Activated CD8-positive, alpha-beta memory T cell treated with anti-CD3 and anti-CD28 coated beads, Interleukin-2, amount 50 U/mL, for 48 hours (primary cell): ENCODE data around the gene CRABP2.

Experiments
- DNase-seq: peaks from one replicate; pipeline ENCODE4 v3.0.0-alpha.2; 2020

The CRABP2 gene

DNA sequence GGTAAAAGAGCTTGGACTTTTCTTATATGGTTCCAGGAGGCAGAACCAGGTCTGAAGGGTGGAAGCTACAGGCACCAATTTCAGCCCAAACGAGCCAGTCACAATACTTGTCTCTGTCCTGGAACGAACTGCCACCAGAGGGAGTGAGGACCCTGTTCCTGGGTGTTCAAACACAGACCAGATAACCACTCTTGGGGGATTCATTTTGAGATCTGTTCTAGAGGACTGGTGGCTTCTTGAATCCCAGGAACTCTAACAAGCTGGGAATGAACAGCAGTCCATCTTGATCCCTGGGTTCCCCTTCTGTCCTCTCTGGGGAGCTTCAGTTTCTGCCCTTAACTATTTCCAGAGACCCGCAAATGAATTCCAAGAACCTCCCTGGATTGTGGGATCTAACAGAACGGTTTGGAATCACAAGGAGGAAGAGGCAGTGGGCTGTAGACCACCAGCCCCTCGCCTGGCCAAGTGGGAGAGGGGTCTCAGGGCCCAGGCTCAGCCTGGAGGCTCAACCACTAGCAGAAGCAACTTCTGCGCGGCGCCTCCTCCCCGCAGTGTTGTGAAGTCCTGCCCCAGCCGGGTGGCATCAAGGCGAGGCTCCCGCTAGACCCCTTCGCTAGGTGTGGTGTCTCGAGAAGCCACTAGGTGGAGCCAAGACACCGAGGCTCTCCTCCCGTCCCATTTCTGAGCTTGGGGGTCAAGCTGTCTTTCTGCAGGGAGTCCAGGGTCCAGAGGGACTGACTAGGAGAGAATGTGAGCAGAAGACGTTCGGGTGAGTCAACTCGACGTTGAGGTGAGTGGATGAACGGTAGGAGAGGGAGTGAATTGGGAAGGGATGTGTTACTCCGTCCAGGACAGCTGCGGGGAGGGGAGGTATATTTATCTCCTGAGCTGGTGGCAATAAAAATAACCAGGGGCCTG lies 16.1 kb downstream of the CRABP2 start:
- peak; percentile 86 for DNase-seq

DNA sequence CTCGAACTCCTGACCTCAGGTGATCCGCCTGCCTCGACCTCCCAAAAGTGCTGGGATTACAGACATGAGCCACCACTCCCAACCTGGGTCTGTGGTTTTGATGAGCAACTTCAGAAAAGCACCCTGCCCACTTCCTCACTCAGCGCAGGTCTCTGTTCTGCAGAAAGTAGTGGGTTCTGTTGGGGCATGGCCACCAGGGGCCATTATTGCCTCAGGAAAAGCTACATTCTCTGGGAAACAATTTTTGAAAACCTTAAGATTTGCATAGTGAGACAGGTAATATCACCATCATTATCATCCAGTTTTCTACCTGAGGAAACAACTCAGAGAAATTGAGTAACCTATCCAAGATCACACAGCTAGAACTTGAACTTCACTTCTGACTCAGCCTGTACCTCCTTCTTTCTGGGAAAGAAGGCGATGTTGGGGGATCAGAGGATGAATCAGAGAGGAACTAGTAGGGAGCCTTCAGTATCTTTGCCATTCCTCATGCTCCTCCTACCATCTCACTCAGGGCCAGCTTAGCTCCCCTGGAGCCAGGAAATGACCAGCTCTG lies 21.1 kb downstream of the CRABP2 start:
- DNase-seq, result no peak

DNA sequence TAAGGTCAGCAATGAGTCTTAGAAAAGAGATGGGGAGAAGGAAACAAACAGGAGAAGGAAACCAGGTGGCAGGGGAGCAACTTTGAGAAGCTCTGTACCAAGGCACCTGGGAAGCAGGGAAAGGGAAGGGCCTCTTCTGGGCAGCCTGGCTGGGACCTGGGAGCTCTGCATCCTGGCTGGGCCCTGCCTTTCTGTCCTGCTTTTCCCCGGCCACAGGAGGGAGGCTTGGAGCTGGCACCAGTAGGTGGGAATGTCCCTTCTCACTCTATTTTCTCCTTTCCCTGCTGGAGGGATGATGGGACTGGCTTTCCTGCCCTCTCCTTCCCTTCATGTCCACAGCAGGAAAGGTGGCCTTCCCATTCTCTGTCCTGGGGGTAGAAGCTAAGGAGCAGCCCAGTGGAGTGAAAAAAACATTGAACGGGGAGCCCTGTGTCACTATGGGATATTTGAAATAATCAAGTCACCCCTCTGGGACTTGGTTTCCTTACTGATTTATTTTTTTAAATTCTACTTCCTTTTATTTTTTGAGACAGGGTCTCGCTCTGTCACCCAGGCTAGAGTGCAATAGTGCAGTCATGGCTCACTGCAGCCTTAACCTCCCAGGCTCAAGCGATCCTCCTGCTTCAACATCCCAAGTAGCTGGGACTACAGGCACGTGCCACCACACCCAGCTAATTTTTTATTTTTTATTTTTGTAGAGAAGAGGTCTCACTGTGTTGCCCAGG lies 23.1 kb downstream of the CRABP2 start:
- no peak for DNase-seq

DNA sequence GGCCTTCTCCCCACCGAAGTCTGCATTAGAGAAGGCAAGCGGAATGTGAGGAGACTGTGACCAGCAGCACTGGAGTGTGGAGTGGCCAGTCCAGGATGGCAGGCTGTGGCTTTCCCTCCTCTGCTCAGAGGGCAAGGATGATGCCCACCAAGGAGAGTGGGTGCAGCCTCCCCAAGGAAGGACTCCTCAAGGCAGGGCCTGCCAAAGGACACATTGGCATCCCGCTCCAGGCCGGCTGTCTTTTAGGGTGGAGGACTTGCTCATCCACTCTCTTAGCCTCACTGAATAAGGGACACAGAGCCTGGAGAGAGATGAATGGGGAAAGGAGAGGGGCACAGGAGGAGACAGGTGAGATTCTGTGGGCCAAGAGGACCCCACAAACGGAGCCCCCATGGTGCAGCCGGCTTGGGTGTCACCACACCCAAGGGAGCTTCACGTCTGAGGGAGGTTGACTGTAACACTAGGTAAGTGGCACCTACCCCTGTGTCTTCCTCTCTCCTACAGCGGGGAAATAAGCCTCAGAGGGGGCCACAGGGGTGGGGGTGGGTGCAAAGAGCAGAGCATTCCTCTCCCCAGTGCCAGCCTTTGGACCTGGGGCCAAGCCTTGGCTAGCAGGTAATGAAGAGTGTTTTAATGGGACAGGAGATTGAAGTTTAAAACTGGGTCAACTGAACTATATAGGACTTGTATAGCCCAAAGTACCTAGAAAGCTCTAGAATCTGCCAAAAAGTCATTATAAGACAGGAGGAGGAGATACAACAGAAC lies 24.0 kb downstream of the CRABP2 start:
- no peak for DNase-seq

DNA sequence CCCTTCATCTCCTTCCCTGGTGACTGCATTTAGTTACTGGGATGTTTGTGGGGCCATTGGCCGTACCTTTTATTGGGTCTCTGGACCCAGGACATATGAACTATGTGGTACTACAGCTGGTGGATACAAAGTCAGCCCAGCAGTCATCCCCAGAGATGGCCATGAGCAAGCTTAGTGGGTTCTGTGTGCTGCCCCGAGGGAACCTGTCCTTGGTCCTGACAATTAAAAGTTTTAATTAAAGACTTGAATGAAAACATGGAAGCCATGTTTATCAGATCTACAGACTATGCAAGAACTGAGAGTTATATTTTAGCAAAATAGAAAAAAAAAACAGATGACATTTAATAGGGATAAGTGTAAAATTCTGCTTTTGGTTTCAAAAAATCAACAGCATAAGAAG lies 25.3 kb downstream of the CRABP2 start:
- DNase-seq, result no peak

DNA sequence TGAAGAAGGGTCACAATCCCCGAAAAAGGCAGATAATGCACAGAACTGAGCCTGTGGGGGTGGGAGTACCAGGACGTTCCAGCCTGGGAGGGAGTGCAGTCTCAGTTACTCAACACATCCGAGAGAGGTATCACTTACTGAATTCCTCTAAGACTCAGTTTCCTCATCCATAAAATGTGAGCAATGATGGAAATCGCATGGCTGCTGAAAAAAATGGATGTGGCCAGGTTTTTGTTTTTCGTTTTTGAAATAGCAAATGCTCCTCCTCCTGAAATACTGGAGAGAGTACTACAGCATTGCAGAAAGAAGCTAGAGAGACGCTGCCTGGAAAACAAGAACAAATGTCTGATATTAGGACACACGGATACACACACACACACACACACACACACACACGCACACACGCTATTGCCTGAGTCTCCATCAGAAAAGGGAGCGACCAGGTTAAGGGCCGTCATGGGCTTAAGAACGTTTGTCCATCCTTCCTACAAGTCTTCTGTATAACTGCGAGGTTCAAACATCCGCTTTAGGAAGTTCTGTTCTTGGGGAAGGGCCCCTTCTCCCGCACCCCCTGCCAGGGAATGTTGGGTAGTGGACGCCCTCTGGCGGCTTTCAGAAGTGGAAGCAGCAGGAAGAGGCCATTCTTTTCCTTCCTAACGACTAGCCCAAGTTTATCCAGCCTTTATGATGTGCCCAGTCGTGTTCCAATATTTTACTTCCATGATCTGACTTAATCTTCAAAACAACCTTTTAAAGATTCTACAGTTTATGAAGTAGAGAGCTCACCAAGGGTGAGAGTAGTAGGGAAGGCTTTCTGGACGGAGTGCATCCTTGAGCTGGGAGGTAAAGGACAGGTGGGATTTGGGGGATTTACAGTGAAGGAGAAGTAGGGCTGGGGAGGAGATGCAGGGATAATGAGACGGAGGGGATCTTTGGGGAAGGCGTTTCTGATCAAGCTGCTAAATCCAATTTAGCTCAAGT lies 27.5 kb downstream of the CRABP2 start:
- DNase-seq, result no peak

DNA sequence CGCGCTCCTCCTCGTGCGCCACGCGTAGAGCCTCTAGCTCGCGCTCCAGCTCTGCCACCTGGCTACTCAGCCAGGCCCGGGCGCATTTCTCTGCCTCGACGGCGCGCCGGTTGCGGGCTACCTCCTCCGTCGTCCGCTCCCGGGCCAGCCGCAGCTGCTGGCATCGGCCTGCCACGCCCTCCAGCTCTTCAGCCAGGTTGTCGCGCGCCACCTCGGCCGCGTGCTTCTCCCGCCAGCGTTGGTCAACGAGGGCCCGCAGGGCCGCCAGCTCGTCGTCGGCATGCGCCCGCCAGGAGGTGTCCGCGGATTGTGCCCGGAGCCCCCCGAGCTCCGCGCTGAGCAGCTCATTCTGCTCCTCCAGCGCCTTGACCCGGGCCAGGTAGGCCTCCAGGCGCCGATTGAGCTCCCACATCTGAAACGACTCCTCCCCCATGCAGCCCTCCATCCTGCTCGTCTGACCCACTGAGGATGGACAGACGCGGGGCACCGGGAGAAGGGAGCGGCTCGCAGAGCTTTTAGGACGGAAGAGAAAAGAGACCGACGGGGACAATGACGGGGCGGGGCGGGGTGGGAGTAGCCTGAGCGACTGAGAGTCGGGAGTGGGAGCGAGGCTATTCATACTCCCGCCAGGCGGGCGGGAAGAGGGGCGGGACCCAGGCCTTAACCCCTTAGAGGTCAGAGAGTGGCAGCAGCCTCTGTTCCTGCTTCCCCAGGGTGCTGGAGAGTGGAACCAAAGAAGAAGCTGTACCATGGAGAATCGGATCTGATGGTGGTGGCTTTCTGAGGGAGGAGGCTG lies 28.4 kb downstream of the CRABP2 start, which contains the start of gene NES:
Gene NES, minus strand, starts transcription at position 588 of the 796 bp plus-strand sequence. Its CDS starts 143 bp downstream, at position 445.
- DNase-seq, result no peak

DNA sequence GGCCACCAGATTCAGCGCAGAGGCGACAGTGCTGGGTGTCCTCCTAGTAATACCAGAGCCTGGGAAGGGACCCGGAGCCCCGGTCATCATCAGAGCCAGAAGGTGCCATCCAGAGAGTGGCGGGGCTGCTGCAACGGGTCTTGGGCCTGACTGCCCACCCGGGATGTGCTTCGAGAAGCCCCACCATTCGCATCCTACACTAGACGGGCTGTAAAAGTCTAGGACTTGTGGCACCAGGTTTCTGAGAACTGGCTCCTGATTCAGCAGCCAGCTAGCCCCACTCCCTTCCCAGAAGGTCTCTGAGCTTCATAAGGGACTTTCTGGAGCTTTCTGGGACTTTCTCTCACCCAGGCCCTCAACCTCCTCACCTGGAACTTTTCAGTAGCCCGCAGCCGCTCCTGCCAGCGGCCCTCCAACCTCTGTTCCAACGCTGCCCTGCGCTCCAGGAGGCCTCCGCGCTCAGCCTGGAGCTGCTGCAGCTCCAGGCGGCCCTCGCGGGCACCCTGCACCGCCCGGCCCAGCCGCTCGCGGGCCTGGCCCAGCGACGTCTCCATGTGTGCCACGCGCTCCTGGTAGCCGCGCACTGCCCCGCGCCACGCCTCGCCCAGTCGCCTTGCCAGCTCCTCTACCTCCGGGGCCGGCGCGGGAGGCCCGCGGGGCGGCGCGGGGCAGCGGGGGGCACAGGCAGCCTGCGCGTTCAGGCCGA lies 29.1 kb downstream of the CRABP2 start:
- no peak for DNase-seq

DNA sequence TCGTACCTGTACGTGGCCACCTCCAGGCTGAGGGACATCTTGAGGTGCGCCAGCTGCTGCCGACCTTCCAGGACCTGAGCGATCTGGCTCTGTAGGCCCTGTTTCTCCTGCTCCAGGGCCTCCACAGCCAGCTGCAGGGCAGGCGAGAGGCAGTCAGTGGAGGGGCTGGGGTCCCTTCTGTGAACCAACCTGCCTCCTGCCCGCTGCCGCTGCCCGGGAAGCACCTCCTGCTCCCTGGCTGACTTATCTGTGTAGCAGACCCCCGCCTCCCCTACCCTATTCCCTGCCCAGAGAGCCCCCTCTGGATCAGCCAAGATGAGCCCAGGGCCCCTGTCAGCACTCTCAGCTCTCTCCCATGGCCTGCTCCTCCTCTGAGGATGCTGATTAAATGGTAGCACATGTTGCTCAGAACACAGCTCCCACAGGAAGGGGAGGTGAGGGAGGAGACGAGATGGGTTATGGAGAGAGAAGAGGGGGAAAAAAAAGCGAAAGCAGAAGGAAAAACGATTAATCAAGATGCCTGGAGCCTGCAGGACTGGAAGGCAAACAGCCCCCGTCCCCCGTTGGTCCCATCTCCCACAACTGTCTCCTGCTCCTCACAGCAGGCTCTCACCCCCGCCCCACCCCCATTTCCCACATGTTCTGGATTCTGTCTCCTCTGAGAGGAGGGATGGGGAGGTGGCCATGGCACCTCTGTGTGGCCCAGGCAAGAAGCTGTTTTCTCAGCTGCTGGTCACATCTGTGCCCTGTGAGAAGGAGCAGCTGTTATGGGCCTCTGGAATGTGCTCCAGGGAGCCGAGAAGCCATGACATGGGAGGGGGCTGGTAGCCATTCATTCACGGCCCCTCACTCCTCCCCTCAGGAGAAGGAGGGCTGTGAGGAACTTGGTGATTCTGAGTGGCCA lies 29.9 kb downstream of the CRABP2 start:
- DNase-seq, result no peak

DNA sequence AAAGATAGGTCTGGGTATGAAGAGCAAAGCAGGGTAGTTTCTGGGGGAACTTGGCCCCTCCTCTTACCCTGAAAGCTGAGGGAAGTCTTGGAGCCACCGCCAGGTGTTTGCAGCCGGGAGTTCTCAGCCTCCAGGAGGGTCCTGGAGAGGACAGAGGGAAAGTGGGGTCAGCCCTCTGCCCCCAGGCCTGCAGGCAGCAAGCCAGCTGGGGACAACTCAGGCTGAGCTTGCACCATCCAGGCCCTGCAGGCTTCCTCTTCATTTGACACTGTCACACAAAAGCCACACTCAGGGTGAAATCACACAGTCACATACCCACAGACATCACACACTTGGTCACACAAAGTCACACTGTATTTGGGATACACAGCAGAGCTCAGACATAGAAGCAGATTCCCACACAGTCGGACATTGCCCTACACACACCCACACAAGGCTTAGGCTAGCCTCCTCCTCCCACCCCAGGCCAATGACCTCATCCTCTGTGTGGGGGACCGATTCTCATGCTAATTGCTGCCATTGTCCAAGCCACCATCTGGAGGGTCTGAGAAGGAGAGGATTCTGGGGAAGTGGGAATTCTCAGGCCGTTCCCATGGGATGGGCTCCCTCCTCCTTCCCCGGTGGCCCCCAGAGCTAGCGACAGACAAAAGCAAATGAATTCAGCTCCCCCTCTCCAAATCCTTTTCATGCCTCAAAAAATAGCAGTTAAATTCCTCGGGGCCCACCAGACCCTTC lies 31.8 kb downstream of the CRABP2 start:
- no peak for DNase-seq

DNA sequence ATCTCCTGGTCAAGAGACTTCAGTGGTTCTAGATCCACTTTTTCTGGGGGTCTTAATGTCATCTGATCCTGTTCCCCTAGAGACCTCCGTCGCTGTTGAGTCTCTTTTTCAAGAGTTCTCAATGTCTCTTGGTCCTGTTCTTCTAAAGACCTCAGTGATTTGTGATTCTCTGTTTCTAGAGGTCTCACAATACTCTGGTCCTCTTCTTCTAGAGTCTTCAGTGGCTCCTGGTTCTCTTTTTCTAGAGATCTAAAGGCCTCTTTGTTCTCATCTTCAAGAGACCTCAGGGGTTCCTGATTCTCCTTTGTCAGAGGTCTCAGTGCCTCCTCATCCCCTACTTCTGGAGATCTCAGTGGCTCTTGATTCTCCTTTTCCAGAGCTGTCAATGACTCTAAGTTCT lies 33.6 kb downstream of the CRABP2 start:
- DNase-seq, result no peak

DNA sequence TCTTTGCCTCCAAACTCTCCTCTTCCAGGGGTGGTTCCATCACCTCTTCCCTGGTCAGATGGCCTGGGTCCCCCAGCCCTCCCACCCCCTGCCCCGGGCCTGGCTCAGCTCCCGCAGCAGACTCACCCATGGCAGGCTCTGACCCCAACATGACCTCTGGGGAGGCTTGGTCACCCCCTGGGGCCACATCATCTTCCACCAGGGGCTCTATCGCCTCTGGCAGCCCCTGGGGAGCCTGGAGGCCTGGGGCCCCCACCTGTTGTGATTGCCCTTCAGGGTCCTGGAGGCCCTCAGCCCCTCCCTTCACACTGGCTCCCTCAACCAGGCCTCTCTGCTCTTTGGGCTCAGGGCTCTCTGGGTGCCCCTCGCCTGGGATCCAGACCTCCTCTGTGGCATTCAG lies 34.6 kb downstream of the CRABP2 start:
- no peak for DNase-seq

DNA sequence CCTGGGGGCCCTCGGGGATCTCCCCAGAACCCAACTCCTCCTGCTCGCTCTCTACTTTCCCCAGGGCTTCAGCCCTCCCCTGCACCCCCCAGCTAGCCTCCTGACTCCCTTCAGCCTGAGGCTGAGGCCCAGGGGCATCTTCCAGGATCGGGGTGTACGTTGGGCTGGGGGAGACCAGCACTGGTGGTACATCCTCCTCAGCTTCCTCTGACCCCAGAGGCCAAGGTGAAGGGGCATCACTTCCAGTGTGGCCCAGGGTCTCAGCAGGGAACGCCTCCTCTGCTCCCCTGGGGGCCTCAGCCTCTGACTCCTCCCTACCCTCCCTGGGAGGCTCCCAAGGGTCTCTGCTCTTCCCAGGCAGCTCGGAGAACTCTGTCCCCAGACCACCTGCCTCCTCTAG lies 35.0 kb downstream of the CRABP2 start:
- DNase-seq, result no peak

DNA sequence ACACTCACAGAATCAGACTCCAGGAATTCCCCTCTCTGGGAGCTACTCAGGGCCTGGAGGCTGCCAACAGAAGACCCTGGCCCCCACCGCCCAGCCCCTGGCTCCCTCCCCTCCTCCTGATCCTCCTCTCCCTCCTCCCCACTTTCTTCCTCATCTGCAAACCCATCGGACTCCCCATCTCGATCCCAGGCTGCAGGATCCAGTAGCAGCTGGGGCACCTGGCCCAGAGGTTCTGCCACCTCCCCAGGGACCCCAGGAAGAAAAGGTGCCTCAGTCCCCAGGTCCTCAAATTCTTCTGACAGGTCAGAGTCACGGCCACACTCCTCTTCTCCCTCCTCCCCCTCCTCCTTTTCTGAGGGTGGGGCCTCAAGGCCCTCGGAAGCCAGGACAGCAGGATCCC lies 35.6 kb downstream of the CRABP2 start:
- DNase-seq, result no peak

DNA sequence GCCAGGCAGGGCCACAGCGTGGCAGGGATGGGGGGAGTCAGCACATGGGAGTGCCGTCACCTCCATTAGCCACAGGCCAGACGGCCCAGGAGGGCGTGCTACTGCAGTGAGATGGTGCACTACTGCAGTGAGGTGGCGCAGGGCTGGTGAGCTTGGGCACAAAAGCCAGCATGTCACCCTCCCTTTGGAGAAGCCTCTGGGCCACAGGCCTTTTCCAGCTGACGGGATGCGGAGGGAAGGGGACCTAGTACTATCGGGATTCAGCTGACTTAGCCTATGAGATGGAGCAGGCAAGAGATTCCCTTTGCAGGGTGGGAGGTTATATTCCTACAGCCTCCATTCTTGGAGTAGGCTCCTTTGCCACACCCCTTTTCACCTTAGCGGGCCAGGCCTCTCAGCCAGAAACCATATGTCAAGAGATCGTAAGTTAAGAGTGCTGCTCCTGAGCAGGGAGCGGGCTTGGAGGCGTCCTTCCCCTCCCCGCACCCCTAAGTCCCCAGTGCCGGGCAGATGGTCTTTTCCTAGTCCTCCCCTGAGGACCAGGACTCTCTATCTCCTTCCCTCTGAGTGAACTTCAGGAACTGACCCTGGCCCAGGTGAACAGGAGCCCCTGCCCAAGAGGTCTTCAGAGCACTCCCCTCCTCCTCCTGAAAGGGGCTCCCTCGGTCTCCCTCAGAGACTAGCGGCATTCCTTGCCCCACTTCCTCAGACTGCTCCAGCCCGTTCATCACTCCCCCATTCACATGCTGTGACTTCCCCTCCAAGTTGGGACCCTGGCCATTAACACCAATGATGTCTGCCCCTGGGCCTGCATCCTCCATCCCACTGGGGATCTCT lies 36.4 kb downstream of the CRABP2 start:
- no peak for DNase-seq

DNA sequence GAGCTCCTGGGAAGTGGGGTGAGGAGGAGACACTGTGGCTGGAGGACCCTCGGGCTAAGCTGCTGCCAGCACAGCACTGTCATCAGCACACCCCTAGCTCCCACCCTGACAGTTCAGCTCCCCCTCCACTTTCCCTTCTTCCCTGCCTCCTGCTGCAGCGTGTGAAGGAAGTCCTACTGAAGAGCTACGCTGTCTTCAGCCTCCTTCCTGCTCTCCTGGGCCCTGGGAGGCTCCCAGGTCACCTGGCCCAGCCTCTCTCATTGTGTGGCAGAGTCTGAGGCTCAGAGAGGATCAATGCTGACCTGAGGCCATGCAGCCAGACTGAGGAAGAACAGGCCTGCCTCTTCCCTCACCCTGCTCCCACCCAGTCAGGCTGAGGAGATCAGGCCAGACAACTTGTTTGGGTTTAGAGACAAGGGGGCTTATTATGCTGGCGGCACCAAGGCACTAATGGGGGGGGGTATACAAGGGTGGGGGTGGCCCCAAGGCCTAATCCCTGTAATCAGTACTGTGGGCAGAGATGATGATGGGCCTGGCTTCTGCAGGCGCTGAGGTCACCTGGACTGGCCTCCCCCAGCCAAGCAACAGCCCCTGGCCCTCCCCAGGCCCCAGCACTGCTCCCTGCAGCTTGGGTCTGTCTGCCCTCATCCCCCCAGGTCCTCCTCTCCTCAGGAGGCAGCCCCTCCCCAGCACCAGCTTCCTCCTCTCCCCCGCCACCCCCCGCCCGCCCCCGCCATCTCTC lies 37.2 kb downstream of the CRABP2 start:
- no peak for DNase-seq

DNA sequence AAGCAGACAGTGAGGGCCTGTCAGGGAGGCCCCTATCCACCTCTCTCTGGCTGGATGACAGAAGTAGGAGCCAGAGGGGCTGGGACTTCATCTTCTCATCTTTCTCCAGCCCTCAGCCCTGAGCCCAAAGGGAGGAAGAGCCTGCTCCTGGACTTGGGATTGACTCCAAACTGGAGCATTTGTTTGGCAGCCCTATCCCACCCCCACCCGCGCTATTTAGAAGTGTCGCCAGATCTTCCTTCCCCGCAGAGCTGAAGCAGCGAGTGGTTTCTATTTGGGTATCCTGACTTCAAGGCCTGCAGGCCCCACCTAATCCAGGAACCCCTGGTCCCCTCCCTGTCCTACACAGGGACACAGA lies 37.8 kb downstream of the CRABP2 start:
- no peak for DNase-seq
